ENCODE results near the gene ANKRD60. TPM values are rescaled to one million over a fixed set of nuclear protein-coding genes. Genes with fewer than 3 reads are reported as not detected.

ANKRD60 gene
- total RNA-seq, 1 experiment from 2014 or later = not detected

DNA sequence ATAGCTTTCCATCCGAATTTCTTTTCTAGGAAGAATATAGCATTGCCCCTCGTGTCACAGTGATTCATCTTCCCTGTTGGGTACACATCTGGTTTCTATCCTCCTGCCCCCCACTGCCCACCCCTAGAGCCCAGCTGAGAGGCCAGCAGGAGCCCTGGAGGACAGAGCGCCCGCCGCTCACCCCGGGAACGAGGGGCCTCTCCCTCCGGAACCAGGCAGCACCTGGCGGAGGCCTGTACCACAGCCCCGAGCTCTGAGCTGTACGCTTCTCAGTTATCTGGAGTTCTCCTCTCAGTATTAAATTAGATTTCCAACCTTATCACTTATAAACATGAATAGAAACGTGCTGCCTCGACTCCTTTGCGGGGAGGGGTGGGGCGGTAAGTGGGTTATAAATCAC is 6.0 kb downstream of the ANKRD60 start:
- DNase-seq (ENCODE audit: low spot score) = no peak
- Mint-ChIP-seq H3K9me3 (peaks cover 30% of the 10 kb centered on the region), H3K27me3 (ENCODE audit: low read depth) (peaks cover 23% of the 10 kb centered on the region), H3K4me3 (no peak overlapping the region), H3K36me3 (peaks cover 10% of the 10 kb centered on the region), H3K27ac (no peak overlapping the region), H3K4me1 (no peaks in the 10 kb centered on the region)
- CTCF ChIA-PET = no interaction called here
- no peak for ATAC-seq
- no peak for TF ChIP-seq SOX15 (CRISPR knock-in tag; IDR thresholded peaks at IDR 0.05)
- POLR2A ChIA-PET = no interaction called here

DNA sequence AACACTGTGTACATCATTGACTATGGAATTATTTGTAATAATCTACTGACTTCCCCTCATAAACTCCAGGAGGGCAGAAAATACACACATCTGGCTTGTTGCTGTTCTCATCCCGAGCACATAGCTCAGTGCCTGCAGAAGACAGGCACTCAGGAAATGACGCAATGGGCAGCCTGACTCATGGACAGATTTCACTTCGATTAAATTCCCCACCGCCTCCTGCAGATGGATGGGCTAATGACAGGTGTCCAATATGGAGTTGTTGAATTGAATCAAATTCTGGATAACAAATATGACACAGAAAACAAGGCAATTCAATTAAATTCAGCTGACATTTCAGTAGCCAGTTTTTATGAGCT is 9.1 kb downstream of the ANKRD60 start:
- Mint-ChIP-seq H3K27ac (no peak overlapping the region), H3K4me3 (no peak overlapping the region), H3K9me3 (peaks cover 20% of the 10 kb centered on the region), H3K4me1 (no peaks in the 10 kb centered on the region), H3K36me3 (peaks cover 10% of the 10 kb centered on the region), H3K27me3 (ENCODE audit: low read depth) (peaks cover 7% of the 10 kb centered on the region; the same call in 1 of the 2 replicates)
- TF ChIP-seq FOXK1 (CRISPR knock-in tag; IDR thresholded peaks at IDR 0.05) (no peak), NFYB (CRISPR knock-in tag; conservative IDR thresholded peaks at IDR 0.05; ENCODE audit: low read depth) (no peak)
- TF ChIP-seq, protein P1, sequence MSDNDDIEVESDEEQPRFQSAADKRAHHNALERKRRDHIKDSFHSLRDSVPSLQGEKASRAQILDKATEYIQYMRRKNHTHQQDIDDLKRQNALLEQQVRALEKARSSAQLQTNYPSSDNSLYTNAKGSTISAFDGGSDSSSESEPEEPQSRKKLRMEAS (CRISPR knock-in tag; IDR thresholded peaks at IDR 0.05) = no peak
- ChIA-PET CTCF (interaction anchor here (1.2 kb wide), 1 partner anchor 9 kb away, joined by 3 read pairs; no protein-coding TSS in a partner anchor), POLR2A (no interaction called here)
- DNase-seq (ENCODE audit: low spot score) (no peak), ATAC-seq (no peak)

DNA sequence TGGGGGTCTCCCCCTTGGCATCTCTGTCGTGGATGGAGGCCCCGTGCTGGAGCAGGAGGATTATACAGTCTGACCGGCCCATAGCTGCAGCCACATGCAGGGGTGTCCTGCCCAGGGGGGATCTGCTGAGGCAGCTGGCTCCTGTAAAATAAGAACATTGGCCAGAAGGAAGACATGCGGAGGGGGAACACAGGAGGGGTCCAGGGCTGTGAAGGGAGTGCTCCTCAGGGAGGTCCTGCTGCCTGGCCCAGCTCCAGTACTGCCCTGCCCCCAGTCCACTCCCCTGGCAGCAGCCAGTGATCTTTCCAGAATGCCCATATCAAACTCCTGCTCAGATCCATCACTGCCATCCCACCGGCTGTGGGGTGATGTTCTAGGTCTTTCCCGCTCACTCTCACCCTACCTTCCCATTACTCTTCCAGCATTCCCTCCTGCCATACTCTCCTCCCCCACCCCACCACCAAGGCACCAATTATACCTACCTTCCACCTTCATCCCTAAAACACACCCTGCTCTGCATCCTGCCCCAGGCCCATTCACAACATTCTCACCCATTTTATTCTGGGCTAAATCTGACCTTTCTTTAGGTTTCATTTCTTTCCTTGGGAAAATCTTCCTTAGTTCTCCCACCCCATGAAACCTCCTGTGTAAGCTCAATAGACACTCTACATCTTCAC is 9.7 kb downstream of the ANKRD60 start:
- no peak for TF ChIP-seq ZNF416 (CRISPR knock-in tag; IDR thresholded peaks at IDR 0.05)
- TF ChIP-seq ATF1 (CRISPR knock-in tag; IDR thresholded peaks at IDR 0.05) = no peak
- TF ChIP-seq NR2C2 (CRISPR knock-in tag; IDR thresholded peaks at IDR 0.05) = no peak
- TF ChIP-seq IRF2 (CRISPR knock-in tag; IDR thresholded peaks at IDR 0.05; ENCODE audit: borderline replicate concordance, low read depth) = no peak
- TF ChIP-seq, protein P2, sequence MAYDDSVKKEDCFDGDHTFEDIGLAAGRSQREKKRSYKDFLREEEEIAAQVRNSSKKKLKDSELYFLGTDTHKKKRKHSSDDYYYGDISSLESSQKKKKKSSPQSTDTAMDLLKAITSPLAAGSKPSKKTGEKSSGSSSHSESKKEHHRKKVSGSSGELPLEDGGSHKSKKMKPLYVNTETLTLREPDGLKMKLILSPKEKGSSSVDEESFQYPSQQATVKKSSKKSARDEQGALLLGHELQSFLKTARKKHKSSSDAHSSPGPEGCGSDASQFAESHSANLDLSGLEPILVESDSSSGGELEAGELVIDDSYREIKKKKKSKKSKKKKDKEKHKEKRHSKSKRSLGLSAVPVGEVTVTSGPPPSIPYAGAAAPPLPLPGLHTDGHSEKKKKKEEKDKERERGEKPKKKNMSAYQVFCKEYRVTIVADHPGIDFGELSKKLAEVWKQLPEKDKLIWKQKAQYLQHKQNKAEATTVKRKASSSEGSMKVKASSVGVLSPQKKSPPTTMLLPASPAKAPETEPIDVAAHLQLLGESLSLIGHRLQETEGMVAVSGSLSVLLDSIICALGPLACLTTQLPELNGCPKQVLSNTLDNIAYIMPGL (CRISPR knock-in tag; IDR thresholded peaks at IDR 0.05) = no peak
- TF ChIP-seq ESRRA (CRISPR knock-in tag; IDR thresholded peaks at IDR 0.05; ENCODE audit: borderline replicate concordance) = no peak
- no peak for TF ChIP-seq GRHL2 (CRISPR knock-in tag; IDR thresholded peaks at IDR 0.05; ENCODE audit: insufficient replicate concordance, severe bottlenecking)
- no peak for TF ChIP-seq SMAD4 (CRISPR knock-in tag; IDR thresholded peaks at IDR 0.05)
- no peak for TF ChIP-seq GTF2I (CRISPR knock-in tag; conservative IDR thresholded peaks at IDR 0.05)
- TF ChIP-seq RELA (CRISPR knock-in tag; IDR thresholded peaks at IDR 0.05; ENCODE audit: borderline replicate concordance) = no peak
- no peak for TF ChIP-seq ELF4 (CRISPR knock-in tag; IDR thresholded peaks at IDR 0.05; ENCODE audit: low read depth)
- TF ChIP-seq NFE2L1 (CRISPR knock-in tag; IDR thresholded peaks at IDR 0.05) = no peak
- TF ChIP-seq, protein P3, sequence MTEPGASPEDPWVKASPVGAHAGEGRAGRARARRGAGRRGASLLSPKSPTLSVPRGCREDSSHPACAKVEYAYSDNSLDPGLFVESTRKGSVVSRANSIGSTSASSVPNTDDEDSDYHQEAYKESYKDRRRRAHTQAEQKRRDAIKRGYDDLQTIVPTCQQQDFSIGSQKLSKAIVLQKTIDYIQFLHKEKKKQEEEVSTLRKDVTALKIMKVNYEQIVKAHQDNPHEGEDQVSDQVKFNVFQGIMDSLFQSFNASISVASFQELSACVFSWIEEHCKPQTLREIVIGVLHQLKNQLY (CRISPR knock-in tag; IDR thresholded peaks at IDR 0.05) = no peak
- no peak for TF ChIP-seq ZNF138 (CRISPR knock-in tag; conservative IDR thresholded peaks at IDR 0.05)
- TF ChIP-seq, protein P4, sequence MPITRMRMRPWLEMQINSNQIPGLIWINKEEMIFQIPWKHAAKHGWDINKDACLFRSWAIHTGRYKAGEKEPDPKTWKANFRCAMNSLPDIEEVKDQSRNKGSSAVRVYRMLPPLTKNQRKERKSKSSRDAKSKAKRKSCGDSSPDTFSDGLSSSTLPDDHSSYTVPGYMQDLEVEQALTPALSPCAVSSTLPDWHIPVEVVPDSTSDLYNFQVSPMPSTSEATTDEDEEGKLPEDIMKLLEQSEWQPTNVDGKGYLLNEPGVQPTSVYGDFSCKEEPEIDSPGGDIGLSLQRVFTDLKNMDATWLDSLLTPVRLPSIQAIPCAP (CRISPR knock-in tag; IDR thresholded peaks at IDR 0.05) = no peak
- TF ChIP-seq, protein P5, sequence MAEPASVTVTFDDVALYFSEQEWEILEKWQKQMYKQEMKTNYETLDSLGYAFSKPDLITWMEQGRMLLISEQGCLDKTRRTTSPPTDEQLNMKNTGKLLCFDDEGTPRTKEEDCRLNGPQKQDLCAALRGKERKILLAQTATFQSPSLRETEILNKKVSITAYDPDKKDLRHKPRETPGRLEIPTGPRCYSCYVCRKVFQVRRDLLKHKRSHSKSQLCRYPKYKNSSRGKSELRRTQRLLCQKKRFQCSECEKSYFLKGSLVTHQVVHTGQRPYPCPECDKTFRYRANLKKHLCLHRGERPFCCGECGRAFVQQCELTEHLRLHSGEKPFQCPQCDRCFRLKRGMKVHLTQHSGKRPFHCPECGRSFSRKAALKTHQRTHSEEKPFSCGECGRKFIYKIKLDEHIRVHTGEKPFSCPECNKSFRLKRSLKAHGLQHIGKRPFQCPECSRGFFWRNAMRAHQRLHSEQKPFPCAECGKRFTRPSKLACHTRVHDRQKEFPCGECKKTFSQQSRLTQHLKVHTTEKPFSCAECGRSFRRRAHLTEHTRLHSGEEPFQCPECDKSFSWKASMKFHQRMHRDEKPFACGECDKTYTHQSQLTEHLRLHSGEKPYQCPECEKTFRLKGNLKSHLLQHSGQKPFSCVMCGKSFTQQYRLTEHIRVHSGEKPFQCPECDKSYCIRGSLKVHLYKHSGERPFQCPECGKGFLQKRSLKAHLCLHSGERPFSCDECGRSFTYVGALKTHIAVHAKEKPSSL (CRISPR knock-in tag; conservative IDR thresholded peaks at IDR 0.05) = no peak
- TF ChIP-seq, protein P6, sequence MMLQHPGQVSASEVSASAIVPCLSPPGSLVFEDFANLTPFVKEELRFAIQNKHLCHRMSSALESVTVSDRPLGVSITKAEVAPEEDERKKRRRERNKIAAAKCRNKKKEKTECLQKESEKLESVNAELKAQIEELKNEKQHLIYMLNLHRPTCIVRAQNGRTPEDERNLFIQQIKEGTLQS (CRISPR knock-in tag; conservative IDR thresholded peaks at IDR 0.05) = no peak
- no peak for TF ChIP-seq CREB1 (CRISPR knock-in tag; IDR thresholded peaks at IDR 0.05)
- Mint-ChIP-seq H3K4me3 (no peak overlapping the region), H3K9me3 (peaks cover 20% of the 10 kb centered on the region), H3K27ac (no peak overlapping the region), H3K4me1 (no peaks in the 10 kb centered on the region), H3K36me3 (peaks cover 10% of the 10 kb centered on the region), H3K27me3 (ENCODE audit: low read depth) (peaks cover 7% of the 10 kb centered on the region; the same call in 1 of the 2 replicates)
- ChIA-PET CTCF (no interaction called here), POLR2A (no interaction called here)
- no peak for ATAC-seq
- no peak for DNase-seq (ENCODE audit: low spot score)

Measured in WTC11 (cell line).